Heart left ventricle (tissue), 16 donors: Measurements from ENCODE around the gene PRDM11. TPM values are rescaled to one million over a fixed set of nuclear protein-coding genes. Genes with fewer than 3 reads are reported as not detected.
A peak's percentile ranks its signal among the peaks of the same experiment; 100 is the strongest.

ENCODE experiments used
- ATAC-seq, 4 donors: fragments of 200-7000 bp; cut with Tn5 transposase; one replicate each; pipeline ENCODE4 v1.9.1; 2020 to 2022; ENCODE audit warnings: moderate library complexity in 4 of 4, mild to moderate bottlenecking in 3 of 4, moderate number of reproducible peaks in 1 of 4
- DNase-seq, 5 donors: peaks; one replicate each; pipeline ENCODE4 v3.0.0-alpha.2; 2020
- H3K27ac ChIP-seq, 12 donors: fragments of 200-600 bp; sonication (generic) in 4 of 12; one replicate each; pipeline versions ENCODE4 v1.5.0 to v1.8.0; 2016 to 2022; ENCODE audit warnings: mild to moderate bottlenecking in 2 of 12
- H3K27me3 ChIP-seq, 9 donors: fragments of 200-600 bp; sonication (generic) in 2 of 9; one replicate each; pipeline versions ENCODE4 v1.5.1 to v1.8.0; 2016 to 2022; ENCODE audit warnings: mild to moderate bottlenecking in 3 of 9
- H3K36me3 ChIP-seq, 9 donors: fragments of 200-600 bp; sonication (generic) in 2 of 9; one replicate each; pipeline versions ENCODE4 v1.5.0 to v1.8.0; 2018 to 2022; ENCODE audit warnings: mild to moderate bottlenecking in 2 of 9
- H3K4me1 ChIP-seq, 12 donors: fragments of 200-600 bp; sonication (generic) in 4 of 12; one replicate each; pipeline versions ENCODE4 v1.5.0 to v1.8.0; 2016 to 2022; ENCODE audit warnings: mild to moderate bottlenecking in 3 of 12
- H3K4me3 ChIP-seq, 12 donors: fragments of 200-600 bp; sonication (generic) in 4 of 12; one replicate each; pipeline versions ENCODE4 v1.5.0 to v1.8.0; 2017 to 2022; ENCODE audit warnings: mild to moderate bottlenecking in 9 of 12, moderate library complexity in 4 of 12
- H3K9me3 ChIP-seq, 12 donors: fragments of 200-600 bp; sonication (generic) in 4 of 12; one replicate each; pipeline versions ENCODE4 v1.5.0 to v1.8.0; 2016 to 2022; ENCODE audit warnings: mild to moderate bottlenecking in 1 of 12
- POLR2A ChIP-seq, 2 donors: fragments of 450-650 bp; IDR thresholded peaks; one replicate each; pipeline ENCODE4 v1.6.1; 2017; ENCODE audit warnings: antibody characterized with exemption in 2 of 2, mild to moderate bottlenecking in 2 of 2, moderate library complexity in 2 of 2
- WGBS, 4 donors: extraction: QIAGEN DNeasy Blood & Tissue Kit in 2 of 4; methylation state at CpG; one replicate each; pipeline versions ENCODE4 v1.1.5 to v1.1.7; 2013 to 2018; 5-methylcytosine and 5-hydroxymethylcytosine counted together
- intact Hi-C, 10 donors: fragments of 100-400 bp; cut with DNase I; formaldehyde crosslinking; loops; one replicate each; pipeline versions ENCODE4 v1.11.1 to v1.14.2; 2022
- polyA plus RNA-seq, 2 donors: library from polyadenylated mRNA; stranded (reverse); fragments of 200-250 nt; gene quantifications; one replicate each; pipeline ENCODE4 v1.2.3, GENCODE V29; 2013
- total RNA-seq, 9 donors: library from RNA; depleted of rRNA in 2 of 9; stranded (reverse); fragments of >200 nt in 2 of 9; fragmentation: NEBNext Ultra II Directional in 3 of 9; extraction: Animal tissue kit (Norgen Biotek cat#: 25700) in 3 of 9; gene quantifications; one replicate each; pipeline versions ENCODE4 v1.1.0 to v1.2.4, GENCODE V29; 2016 to 2023
- TF ChIP-seq, protein P1 (sequence below), 12 donors: fragments of 200-600 bp; sonication (generic) in 4 of 12; IDR thresholded peaks; one replicate each; pipeline versions ENCODE4 v1.5.0 to v1.8.0; 2018 to 2022; ENCODE audit warnings: antibody characterized with exemption in 12 of 12, mild to moderate bottlenecking in 5 of 12
- donor health status: ischemic (EF 13 %, LVEDD 7.1; RV severe dilation, severe dysfunction).
- donor health status: healthy with polysubstance abuse.
- donor health status: DM: no; HTN: yes; CAD: no.
- donor health status: DM: no; HTN: no; CAD: no.
- donor health status: ischemic (EF 25% LVEDD 6.9; RV normal size, moderate dysfunction).
- donor health status: ischemic (EF 25% LVEDD 5.7; RV mildly dilated, moderate dysfunction).
- donor health status: healthy.
- donor health status: DM: yes; HTN: yes; CAD: no.
- donor health status: ischemic (EF 35%, LVEDD 5.7; RV mildly dilated, moderate dysfunction).
- donor health status: nonischemic (EF 11% LVEDD 7.7; RV severe dilation, severe dysfunction).
- donor health status: DM: yes; HTN: yes; CAD: no.
- donor health status: PGD.
- donor health status: ischemic (EF 29% LVEDD 5.4; RV normal size, mild dysfunction).
- donor health status: nonischemic (EF 23%, LVEDD 6.1; RV moderate dilation, normal function).

The PRDM11 gene
- total and polyA plus RNA-seq, 11 donors = 4.5 to 29.6 (median 18.2) TPM

DNA sequence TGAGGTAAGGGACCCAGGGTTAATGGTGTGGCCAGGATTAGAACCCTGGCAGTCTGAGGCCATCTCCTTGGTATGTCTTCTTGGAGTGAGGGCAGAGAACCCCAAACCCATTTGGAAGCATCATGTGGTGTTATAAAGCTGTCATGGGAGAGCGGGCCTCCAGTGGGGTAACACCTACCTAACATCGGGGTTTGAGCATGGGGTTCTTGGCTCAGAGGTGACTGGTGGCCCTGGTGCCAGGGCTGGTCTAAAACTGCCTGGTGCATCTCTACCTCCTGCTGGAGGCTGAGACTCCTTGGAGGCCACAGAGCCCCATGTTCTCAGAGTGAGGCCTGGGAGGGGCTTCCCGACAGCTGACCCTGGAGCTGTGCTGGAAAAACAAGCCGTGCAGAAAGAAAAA lies 4.5 kb downstream of the PRDM11 start:
- 88 to 94% (median 91%) methylated on average over 4 of the region's 4 CpGs for WGBS, 4 donors
- Histone ChIP-seq H3K4me3 (no peak overlapping the region), H3K27ac (no peak overlapping the region), H3K27me3 (no peaks in the 10 kb centered on the region), H3K36me3 (no peaks in the 10 kb centered on the region), H3K4me1 (peaks cover 0 to 47% (median 23%) of the 10 kb centered on the region in 12 donors), H3K9me3 (no peaks in the 10 kb centered on the region)
- ATAC-seq (no peak), DNase-seq (peak in 1 of 5 donors; percentile 15)
- intact Hi-C loops = no loop called here
- TF ChIP-seq POLR2A (IDR thresholded peaks at IDR 0.05) = no peak
- TF ChIP-seq, protein P1, sequence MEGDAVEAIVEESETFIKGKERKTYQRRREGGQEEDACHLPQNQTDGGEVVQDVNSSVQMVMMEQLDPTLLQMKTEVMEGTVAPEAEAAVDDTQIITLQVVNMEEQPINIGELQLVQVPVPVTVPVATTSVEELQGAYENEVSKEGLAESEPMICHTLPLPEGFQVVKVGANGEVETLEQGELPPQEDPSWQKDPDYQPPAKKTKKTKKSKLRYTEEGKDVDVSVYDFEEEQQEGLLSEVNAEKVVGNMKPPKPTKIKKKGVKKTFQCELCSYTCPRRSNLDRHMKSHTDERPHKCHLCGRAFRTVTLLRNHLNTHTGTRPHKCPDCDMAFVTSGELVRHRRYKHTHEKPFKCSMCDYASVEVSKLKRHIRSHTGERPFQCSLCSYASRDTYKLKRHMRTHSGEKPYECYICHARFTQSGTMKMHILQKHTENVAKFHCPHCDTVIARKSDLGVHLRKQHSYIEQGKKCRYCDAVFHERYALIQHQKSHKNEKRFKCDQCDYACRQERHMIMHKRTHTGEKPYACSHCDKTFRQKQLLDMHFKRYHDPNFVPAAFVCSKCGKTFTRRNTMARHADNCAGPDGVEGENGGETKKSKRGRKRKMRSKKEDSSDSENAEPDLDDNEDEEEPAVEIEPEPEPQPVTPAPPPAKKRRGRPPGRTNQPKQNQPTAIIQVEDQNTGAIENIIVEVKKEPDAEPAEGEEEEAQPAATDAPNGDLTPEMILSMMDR (IDR thresholded peaks at IDR 0.05) = no peak

DNA sequence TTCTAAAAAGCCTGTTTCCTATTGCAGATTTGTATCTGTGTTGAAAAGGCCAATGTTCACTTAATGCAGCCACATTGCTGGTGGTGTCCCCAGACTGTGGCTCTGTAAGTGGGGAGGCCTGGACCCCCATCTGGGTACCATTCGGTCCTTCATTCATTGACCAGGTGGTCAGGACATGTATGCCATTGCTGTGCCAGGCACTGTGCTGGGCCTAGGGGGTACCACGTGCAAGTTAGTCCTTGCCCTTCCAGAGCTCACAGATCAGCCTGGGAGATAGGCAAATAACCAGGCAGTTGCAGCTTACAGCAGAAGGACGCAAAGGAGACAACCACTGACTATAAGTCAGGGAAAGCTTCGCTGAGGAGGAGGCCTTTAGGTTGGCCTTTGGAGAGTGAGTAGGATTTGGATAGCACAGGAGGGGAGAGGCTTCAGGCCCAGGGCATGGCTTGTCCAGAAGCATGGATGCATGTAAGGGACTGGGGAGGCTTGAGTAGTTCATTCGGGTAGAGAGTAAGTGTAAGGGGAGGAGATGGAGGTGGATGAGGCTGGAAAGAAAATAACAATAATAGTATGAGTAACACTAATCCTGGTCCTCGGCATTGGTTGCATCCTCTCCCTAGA lies 5.0 kb downstream of the PRDM11 start:
- no peak for DNase-seq
- no peak for TF ChIP-seq POLR2A (IDR thresholded peaks at IDR 0.05)
- TF ChIP-seq, protein P1 (IDR thresholded peaks at IDR 0.05) = no peak
- Histone ChIP-seq H3K4me3 (no peak overlapping the region), H3K36me3 (no peaks in the 10 kb centered on the region), H3K27ac (no peak overlapping the region), H3K4me1 (peaks cover 0 to 50% (median 23%) of the 10 kb centered on the region in 12 donors), H3K27me3 (no peaks in the 10 kb centered on the region), H3K9me3 (no peaks in the 10 kb centered on the region)
- WGBS, 4 donors = 85 to 89% (median 86%) methylated on average over 6 of the region's 6 CpGs
- intact Hi-C loops = no loop called here
- no peak for ATAC-seq

DNA sequence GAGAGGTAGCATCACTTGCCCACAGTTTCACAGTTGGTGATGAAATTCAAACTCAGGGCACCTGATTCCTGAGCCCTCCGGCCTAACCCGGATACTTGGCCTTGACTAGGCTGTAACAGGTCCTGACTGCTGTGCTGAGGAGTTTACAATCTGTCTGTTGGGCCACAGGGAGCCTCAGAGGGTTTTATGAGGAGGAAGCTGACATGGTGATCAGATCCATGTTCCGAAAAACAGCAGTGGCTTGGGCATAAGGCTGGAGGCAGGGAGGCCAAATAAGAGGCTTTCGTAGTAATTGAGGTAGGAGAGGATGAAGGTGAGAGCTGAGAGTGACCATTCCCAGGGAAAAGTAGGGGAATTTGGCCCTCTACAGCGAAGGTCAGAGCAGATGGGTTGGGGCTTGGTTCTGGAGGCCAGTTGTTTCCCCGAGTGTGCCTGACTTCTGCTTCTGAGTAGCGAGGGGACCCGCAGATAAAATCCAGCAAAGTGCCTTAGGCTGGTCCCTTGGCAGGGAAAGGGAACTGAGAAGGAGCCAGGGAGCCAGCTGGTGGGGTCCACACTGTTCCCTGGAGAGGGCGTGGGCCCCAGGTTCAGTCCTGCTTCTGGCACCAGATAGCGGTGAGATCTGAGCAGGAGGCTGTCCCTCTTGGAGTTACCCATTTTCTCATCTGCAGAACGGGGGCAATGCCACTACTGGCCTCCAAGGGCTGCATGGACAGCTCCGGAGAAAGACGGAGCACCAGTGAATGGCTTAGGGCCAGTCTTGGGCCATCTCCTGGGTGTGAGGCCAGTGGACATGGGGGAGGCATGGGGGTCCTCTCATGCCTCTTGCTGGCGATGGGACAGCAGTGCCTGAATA lies 6.5 kb downstream of the PRDM11 start:
- intact Hi-C loops = no loop called here
- TF ChIP-seq, protein P1 (IDR thresholded peaks at IDR 0.05) = no peak
- TF ChIP-seq POLR2A (IDR thresholded peaks at IDR 0.05) = no peak
- Histone ChIP-seq H3K36me3 (no peaks in the 10 kb centered on the region), H3K9me3 (no peaks in the 10 kb centered on the region), H3K4me3 (no peak overlapping the region), H3K4me1 (peaks cover 0 to 59% (median 27%) of the 10 kb centered on the region in 12 donors), H3K27me3 (no peaks in the 10 kb centered on the region), H3K27ac (no peak overlapping the region)
- 88 to 92% (median 90%) methylated on average over 14 of the region's 14 CpGs for WGBS, 4 donors
- ATAC-seq (no peak), DNase-seq (peak in 1 of 5 donors; percentile 16)

- intact Hi-C loops = no loop called here
- Histone ChIP-seq H3K4me3 (no peak overlapping the region), H3K27ac (peak overlapping the region in 1 of 12 donors; percentile 7), H3K4me1 (peaks cover 0 to 61% (median 35%) of the 10 kb centered on the region in 12 donors), H3K27me3 (no peaks in the 10 kb centered on the region), H3K36me3 (no peaks in the 10 kb centered on the region), H3K9me3 (no peaks in the 10 kb centered on the region)
- WGBS, 4 donors = 89 to 98% (median 96%) methylated on average over 6 of the region's 6 CpGs
- DNase-seq (no peak), ATAC-seq (no peak)
- no peak for TF ChIP-seq POLR2A (IDR thresholded peaks at IDR 0.05)
- TF ChIP-seq, protein P1 (IDR thresholded peaks at IDR 0.05) = no peak
Observed at GRCh38 chr11:45154276-45154675, 7.8 kb downstream of the PRDM11 start.
